Measurements from ENCODE around the gene TRIM58. TPM values are rescaled to one million over a fixed set of nuclear protein-coding genes. Genes with fewer than 3 reads are reported as not detected.

Gene TRIM58, protein sequence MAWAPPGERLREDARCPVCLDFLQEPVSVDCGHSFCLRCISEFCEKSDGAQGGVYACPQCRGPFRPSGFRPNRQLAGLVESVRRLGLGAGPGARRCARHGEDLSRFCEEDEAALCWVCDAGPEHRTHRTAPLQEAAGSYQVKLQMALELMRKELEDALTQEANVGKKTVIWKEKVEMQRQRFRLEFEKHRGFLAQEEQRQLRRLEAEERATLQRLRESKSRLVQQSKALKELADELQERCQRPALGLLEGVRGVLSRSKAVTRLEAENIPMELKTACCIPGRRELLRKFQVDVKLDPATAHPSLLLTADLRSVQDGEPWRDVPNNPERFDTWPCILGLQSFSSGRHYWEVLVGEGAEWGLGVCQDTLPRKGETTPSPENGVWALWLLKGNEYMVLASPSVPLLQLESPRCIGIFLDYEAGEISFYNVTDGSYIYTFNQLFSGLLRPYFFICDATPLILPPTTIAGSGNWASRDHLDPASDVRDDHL
- under 1 TPM in 1 of 2 experiments, not detected in 1; 0.19 TPM for total RNA-seq

DNA sequence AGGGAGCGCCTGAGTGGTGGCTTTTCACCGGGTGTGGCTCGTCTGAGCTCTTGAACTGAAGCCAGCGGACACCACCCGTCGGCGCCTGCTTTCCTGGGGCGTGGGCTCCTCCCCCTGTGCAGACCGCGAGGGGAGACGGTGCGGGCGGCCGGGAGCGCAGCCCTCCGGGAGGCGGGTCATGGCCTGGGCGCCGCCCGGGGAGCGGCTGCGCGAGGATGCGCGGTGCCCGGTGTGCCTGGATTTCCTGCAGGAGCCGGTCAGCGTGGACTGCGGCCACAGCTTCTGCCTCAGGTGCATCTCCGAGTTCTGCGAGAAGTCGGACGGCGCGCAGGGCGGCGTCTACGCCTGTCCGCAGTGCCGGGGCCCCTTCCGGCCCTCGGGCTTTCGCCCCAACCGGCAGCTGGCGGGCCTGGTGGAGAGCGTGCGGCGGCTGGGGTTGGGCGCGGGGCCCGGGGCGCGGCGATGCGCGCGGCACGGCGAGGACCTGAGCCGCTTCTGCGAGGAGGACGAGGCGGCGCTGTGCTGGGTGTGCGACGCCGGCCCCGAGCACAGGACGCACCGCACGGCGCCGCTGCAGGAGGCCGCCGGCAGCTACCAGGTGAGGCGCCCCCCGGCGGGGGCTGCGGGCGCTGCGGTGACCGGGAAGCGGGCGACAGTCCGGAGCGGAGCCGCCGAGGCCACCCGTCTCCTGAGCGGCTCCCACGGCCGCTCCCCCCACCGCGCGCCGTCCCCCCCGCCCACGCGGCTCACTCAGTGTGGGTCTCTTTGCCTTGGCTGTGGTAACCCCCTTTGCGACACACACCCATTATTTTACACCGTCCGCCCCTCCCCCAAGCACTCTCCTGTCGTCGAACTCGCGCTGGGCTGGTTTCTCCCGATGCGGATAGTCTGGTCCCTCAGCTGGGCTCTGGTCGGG, at the start of gene TRIM58:
Gene TRIM58 (plus strand): TSS at position 119 of the 916 bp plus-strand sequence. CDS start 60 bp downstream, at position 179.
- ChIA-PET CTCF (no interaction called here), POLR2A (no interaction called here)
- Mint-ChIP-seq H3K27me3 (peaks cover 32% of the 10 kb centered on the region), H3K9me3 (no peaks in the 10 kb centered on the region), H3K4me1 (ENCODE audit: low read depth) (peaks cover 6% of the 10 kb centered on the region), H3K36me3 (no peaks in the 10 kb centered on the region), H3K4me3 (peak within 1 kb of the TSS; percentile 67), H3K27ac (no peak within 1 kb of the TSS)
- intact Hi-C loops (cut with micrococcal nuclease): loop anchor here (10.0 kb wide), 1 partner anchor 173 kb away; no protein-coding TSS in a partner anchor
- DNase-seq: peak; percentile 46

DNA sequence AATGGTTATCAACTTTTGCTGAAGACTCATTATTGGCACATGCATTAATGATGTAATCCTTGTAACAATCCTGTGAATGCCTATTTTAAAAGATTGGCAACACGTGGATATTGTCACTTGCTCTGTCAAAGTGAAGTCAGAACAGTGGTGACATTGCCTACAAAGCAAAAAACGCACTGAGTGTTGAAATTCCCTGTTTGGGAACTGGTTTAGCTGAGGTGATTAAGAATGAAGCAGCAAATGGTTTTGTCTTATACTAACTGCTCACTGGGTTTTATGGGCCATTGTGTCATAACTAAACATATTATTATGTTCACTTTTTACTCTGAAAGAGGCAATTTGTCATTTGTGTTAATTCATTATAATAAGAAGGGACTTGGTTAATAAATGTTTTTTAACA, 44.4 kb upstream of the TRIM58 start:
- Mint-ChIP-seq H3K4me3 (no peak overlapping the region), H3K4me1 (ENCODE audit: low read depth) (no peaks in the 10 kb centered on the region), H3K36me3 (no peaks in the 10 kb centered on the region), H3K27ac (no peak overlapping the region), H3K27me3 (no peaks in the 10 kb centered on the region), H3K9me3 (no peaks in the 10 kb centered on the region)
- CTCF ChIA-PET: no interaction called here
- DNase-seq: no peak
- intact Hi-C loops (cut with micrococcal nuclease): no loop called here
- POLR2A ChIA-PET: no interaction called here

DNA sequence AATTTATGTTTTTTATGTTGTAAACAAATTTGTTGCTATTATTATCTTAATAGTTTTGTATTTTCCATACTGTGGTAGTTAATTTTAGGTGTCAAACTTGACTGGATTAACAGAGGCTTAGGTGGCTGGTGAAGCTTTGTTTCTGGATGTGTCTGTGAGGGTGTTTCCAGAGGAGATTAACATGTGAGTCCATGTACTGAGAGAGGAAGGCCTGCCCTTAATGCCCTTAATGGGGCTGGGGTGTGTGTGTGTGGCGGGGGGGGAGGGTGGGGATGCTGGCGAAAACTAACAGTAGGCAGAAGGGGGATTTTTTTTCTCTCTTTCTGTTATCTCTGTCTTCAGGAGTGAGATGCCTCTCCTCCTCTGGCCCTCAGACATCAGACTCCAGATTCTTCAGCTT, 34.9 kb upstream of the TRIM58 start:
- no peak for DNase-seq
- Mint-ChIP-seq H3K4me1 (ENCODE audit: low read depth) (no peaks in the 10 kb centered on the region), H3K4me3 (no peak overlapping the region), H3K27me3 (no peaks in the 10 kb centered on the region), H3K9me3 (no peaks in the 10 kb centered on the region), H3K36me3 (no peaks in the 10 kb centered on the region), H3K27ac (no peak overlapping the region)
- intact Hi-C loops (cut with micrococcal nuclease): no loop called here
- CTCF ChIA-PET: no interaction called here
- POLR2A ChIA-PET: no interaction called here

DNA sequence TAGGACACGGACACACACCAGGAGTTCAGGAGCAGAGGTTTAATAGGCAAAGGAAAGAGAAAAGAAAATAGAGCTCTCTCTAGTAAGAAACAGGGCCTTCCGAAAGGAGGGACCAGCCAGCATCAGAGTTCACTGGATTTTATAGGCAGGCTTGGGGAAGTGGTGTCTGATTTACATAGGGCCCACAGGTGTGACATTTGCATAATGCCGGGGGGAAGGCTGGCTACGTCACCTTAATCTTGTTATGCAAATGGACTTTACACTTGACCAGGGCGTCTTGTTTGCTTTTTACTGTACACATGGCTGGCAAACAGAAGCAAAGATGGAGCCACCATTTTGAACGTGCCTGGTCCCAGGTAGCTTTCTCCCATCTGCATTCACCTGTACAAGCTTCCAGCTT, 33.0 kb upstream of the TRIM58 start, which contains the start of gene OR14A16:
Gene OR14A16 (minus strand): TSS at position 97 of the 400 bp plus-strand sequence. CDS start 8,390 bp downstream, outside the sequence.
- Mint-ChIP-seq H3K36me3 (no peaks in the 10 kb centered on the region), H3K4me1 (ENCODE audit: low read depth) (no peaks in the 10 kb centered on the region), H3K9me3 (no peaks in the 10 kb centered on the region), H3K27ac (no peak within 1 kb of the TSS), H3K27me3 (no peaks in the 10 kb centered on the region), H3K4me3 (no peak within 1 kb of the TSS)
- no peak for DNase-seq
- ChIA-PET POLR2A (no interaction called here), CTCF (no interaction called here)
- intact Hi-C loops (cut with micrococcal nuclease): no loop called here

DNA sequence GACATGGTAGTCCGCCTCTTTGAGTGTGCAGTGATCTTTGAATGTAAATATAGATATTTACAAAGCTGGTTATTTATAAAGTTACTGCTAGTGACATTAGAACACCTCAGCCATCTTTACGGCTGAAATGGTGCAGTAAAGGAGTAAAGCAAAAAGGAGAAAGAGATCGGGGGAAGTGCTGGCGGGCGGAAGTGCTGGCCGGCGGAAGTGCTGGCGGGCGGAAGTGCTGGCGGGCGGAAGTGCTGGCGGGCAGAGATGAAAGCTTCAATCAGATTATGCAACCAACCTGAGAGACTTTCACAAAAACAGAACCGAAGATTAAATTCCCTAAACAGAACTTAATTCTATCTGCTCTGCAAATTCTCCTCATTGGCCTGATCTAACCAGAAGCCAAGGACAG, 31.6 kb upstream of the TRIM58 start:
- intact Hi-C loops (cut with micrococcal nuclease): no loop called here
- Mint-ChIP-seq H3K4me1 (ENCODE audit: low read depth) (no peaks in the 10 kb centered on the region), H3K27ac (no peak overlapping the region), H3K27me3 (no peaks in the 10 kb centered on the region), H3K36me3 (no peaks in the 10 kb centered on the region), H3K4me3 (no peak overlapping the region), H3K9me3 (no peaks in the 10 kb centered on the region)
- DNase-seq: no peak
- ChIA-PET POLR2A (interaction anchor here (0.7 kb wide), 1 partner anchor 99 kb away, joined by 3 read pairs; the partner anchor contains the start of gene OR2AJ1), CTCF (no interaction called here)

DNA sequence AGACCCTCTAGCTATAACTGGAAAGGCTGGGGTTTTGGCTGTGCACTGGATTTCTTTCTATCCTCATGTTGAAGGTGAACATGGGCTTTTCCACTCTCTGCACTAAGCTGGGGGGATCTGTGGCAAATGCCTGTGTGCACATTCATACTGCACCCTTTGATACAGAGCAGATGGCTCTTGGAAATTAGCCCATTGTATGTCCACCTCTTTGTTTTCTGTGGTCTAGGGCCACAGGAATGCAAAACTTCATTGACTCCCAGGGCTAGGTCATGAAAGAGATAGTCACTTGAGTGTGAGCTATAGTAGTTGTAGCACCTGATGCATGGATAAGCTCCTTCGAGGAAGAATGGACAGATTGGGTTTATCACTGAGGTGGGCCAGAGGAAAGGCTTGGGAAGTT, 27.3 kb upstream of the TRIM58 start:
- Mint-ChIP-seq H3K4me1 (ENCODE audit: low read depth) (no peaks in the 10 kb centered on the region), H3K4me3 (no peak overlapping the region), H3K27ac (no peak overlapping the region), H3K27me3 (peaks cover 4% of the 10 kb centered on the region), H3K9me3 (no peaks in the 10 kb centered on the region), H3K36me3 (no peaks in the 10 kb centered on the region)
- ChIA-PET POLR2A (no interaction called here), CTCF (no interaction called here)
- intact Hi-C loops (cut with micrococcal nuclease): no loop called here
- no peak for DNase-seq

DNA sequence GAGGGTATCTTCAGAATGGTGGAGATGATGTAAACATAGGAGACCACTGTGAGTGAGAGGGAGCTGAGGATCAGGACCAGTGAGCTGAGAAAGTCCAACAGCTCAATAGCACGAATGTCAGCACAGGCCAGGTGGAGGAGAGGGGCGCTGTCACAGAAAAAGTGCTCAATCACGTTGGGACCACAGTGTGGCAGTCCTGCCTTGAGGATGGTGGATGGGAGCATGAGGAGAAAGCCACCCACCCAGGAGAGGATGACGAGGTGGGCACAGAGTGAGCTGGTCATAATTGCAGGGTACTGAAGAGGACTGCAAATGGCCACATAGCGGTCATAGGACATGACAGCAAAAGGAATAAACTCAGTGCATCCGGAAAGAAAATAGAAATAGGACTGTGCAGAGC, 23.4 kb upstream of the TRIM58 start:
- H3K36me3 Mint-ChIP-seq: no peaks in the 10 kb centered on the region
- peaks cover 4% of the 10 kb centered on the region for H3K27me3 Mint-ChIP-seq
- H3K4me3 Mint-ChIP-seq: no peak overlapping the region
- ChIA-PET POLR2A (no interaction called here), CTCF (no interaction called here)
- H3K9me3 Mint-ChIP-seq: no peaks in the 10 kb centered on the region
- DNase-seq: no peak
- H3K27ac Mint-ChIP-seq: no peak overlapping the region
- intact Hi-C loops (cut with micrococcal nuclease): no loop called here
- H3K4me1 Mint-ChIP-seq (ENCODE audit: low read depth): no peaks in the 10 kb centered on the region

DNA sequence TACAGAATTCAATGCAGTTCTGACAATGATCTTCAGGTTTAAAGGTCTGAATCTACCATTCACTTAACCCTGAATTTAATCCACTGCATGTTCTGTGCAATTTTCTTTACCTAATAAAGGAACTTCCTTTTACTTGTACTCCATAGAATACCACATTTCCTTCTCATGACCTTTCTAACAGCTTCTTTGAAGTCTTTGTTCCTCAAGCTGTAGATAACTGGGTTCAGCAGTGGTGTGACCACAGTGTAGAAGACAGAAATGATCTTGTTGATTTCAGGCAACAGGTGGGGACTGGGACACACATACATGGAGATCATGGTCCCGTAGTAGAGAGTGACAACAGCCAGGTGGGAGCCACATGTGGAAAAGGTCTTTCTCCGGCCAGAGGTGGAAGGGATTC, 16.2 kb upstream of the TRIM58 start:
- H3K36me3 Mint-ChIP-seq: no peaks in the 10 kb centered on the region
- no peak for DNase-seq
- H3K27ac Mint-ChIP-seq: no peak overlapping the region
- H3K9me3 Mint-ChIP-seq: no peaks in the 10 kb centered on the region
- ChIA-PET POLR2A (no interaction called here), CTCF (no interaction called here)
- intact Hi-C loops (cut with micrococcal nuclease): no loop called here
- H3K27me3 Mint-ChIP-seq: no peaks in the 10 kb centered on the region
- H3K4me3 Mint-ChIP-seq: no peak overlapping the region
- H3K4me1 Mint-ChIP-seq (ENCODE audit: low read depth): no peaks in the 10 kb centered on the region

DNA sequence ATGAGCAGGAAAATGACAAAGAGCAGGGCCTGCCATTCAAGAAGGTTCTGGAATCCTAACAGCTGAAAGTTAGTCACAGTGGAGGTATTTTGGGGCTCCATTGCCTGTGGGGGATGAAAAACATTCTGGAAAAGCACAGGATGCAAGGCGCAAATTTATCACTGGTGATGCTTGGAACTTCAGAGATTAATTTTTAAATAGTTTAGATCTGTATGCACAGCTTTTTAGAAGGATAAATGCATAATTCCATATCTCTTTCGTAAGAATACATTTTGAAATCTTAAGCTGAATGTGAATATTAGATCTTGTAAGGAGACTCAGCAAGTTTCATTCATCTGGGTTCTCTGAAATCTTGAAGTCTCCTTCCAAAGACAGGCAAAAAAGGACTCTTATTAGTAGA, 15.2 kb upstream of the TRIM58 start, which contains the start of gene OR11L1:
Gene OR11L1 (minus strand): TSS at position 101 of the 400 bp plus-strand sequence. CDS start 0 bp downstream, at position 101.
- no peaks in the 10 kb centered on the region for H3K4me1 Mint-ChIP-seq (ENCODE audit: low read depth)
- no peaks in the 10 kb centered on the region for H3K27me3 Mint-ChIP-seq
- intact Hi-C loops (cut with micrococcal nuclease): no loop called here
- ChIA-PET CTCF (no interaction called here), POLR2A (no interaction called here)
- H3K9me3 Mint-ChIP-seq: no peaks in the 10 kb centered on the region
- no peak within 1 kb of the TSS for H3K4me3 Mint-ChIP-seq
- DNase-seq: no peak
- no peaks in the 10 kb centered on the region for H3K36me3 Mint-ChIP-seq
- no peak within 1 kb of the TSS for H3K27ac Mint-ChIP-seq

DNA sequence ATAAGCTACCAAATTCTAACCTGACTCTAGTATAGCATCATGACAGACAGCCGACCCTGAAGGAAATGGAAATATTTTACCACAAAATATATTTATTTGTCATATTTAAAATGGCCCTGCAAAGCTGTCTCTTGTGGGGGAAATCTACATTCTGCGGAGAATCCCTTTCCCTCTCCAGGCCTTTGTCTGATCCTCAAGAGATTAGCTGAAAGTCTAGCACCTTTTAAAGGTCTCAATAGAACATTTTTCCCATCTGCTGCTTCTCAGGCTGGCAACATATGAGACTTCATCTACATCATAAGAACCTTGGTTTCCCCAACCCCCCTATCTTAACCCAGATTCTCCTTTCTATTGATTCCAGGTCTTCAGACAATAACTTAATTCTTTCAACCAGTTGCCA, 13.6 kb upstream of the TRIM58 start:
- H3K9me3 Mint-ChIP-seq: no peaks in the 10 kb centered on the region
- H3K4me1 Mint-ChIP-seq (ENCODE audit: low read depth): no peaks in the 10 kb centered on the region
- intact Hi-C loops (cut with micrococcal nuclease): no loop called here
- CTCF ChIA-PET: no interaction called here
- no peaks in the 10 kb centered on the region for H3K36me3 Mint-ChIP-seq
- no peaks in the 10 kb centered on the region for H3K27me3 Mint-ChIP-seq
- POLR2A ChIA-PET: no interaction called here
- H3K4me3 Mint-ChIP-seq: no peak overlapping the region
- no peak for DNase-seq
- H3K27ac Mint-ChIP-seq: no peak overlapping the region

DNA sequence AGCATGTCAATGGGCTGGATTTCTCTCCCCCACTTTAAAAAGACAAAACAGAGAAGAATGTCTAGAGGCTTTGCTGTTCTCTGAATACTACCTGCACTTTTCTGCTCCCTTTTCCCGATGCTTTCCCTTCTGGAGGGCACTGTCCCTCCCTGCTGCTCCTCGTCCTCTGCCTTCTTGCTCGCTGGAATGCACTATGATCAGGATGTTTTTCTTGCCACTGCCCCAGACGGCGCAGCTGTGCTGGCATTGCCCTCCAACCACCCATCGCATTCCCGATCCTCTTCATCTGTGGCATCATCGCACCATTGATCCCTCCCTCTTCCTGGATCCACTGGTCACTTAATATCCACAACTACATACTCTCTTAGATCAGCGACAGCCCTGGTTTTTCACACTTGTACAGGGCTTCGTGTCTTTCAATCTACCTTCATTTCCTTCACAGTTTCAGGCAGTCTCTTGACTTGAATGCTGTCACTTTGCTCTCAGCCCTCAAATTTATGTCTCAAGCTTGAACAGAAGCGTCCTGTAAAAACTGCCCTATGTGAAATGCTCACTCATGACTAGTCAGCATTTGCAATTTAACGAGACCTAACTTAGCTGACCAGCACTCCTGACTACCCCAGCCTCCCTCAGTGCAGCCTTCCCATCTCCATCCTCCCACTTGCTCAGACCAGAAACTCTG, 11.8 kb upstream of the TRIM58 start:
- intact Hi-C loops (cut with micrococcal nuclease): no loop called here
- CTCF ChIA-PET: no interaction called here

DNA sequence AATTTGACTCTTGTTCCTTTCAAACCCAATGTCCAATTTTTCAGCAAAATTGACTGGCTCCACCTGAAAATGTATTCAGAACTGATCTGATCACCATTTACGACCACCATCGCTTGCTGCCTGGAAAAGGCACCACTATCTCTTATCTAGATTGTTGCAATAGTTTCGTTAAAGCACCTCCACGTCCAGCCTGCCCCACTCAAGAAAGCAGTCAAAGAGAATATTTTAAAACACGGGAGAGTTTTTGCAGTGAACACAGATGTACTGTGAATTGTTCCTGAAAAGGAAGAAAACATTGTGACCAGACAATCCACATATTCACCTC, 11.3 kb upstream of the TRIM58 start:
- ChIA-PET POLR2A (no interaction called here), CTCF (no interaction called here)
- H3K27ac Mint-ChIP-seq: no peak overlapping the region
- no peak for DNase-seq
- no peaks in the 10 kb centered on the region for H3K4me1 Mint-ChIP-seq (ENCODE audit: low read depth)
- no peak overlapping the region for H3K4me3 Mint-ChIP-seq
- no peaks in the 10 kb centered on the region for H3K27me3 Mint-ChIP-seq
- intact Hi-C loops (cut with micrococcal nuclease): no loop called here
- H3K9me3 Mint-ChIP-seq: no peaks in the 10 kb centered on the region
- H3K36me3 Mint-ChIP-seq: no peaks in the 10 kb centered on the region

More for the DNA sequence above, 11.8 kb upstream of the TRIM58 start:
- Mint-ChIP-seq H3K4me1 (ENCODE audit: low read depth) (no peaks in the 10 kb centered on the region), H3K27ac (no peak overlapping the region), H3K36me3 (no peaks in the 10 kb centered on the region), H3K4me3 (no peak overlapping the region), H3K9me3 (no peaks in the 10 kb centered on the region), H3K27me3 (no peaks in the 10 kb centered on the region)
- no peak for DNase-seq
- POLR2A ChIA-PET: no interaction called here
